Testis (tissue), 3 donors: ENCODE results near the gene CCDC149. TPM values are rescaled to one million over a fixed set of nuclear protein-coding genes. Genes with fewer than 3 reads are reported as not detected.

Experiments
- DNase-seq: peaks from one replicate; pipeline ENCODE4 v3.0.0-alpha.2; 2019
- H3K27ac ChIP-seq, 2 donors: fragments of 200-600 bp; sonication (generic); one replicate each; pipeline ENCODE4 v1.5.1; 2019
- H3K27me3 ChIP-seq: fragments of 200-600 bp; sonication (generic); one replicate; pipeline ENCODE4 v1.5.1; 2019
- H3K36me3 ChIP-seq: fragments of 200-600 bp; sonication (generic); one replicate; pipeline ENCODE4 v1.5.1; 2017; ENCODE audit warnings: low read depth; ENCODE audit errors: missing control alignments
- H3K4me1 ChIP-seq: fragments of 200-600 bp; sonication (generic); one replicate; pipeline ENCODE4 v1.5.1; 2019
- H3K4me3 ChIP-seq, 2 donors: fragments of 200-600 bp; sonication (generic); one replicate each; pipeline ENCODE4 v1.5.1; 2017 to 2019
- H3K9me3 ChIP-seq: fragments of 200-600 bp; sonication (generic); one replicate; pipeline ENCODE4 v1.5.1; 2017
- CTCF ChIP-seq, 3 experiments: fragments of 450-650 bp in 2 of 3; fragments of 200-600 bp in 1 of 3; sonication (generic) in 1 of 3; IDR thresholded peaks; one replicate each; pipeline ENCODE4 v1.5.1; 2016 to 2019; ENCODE audit warnings: antibody characterized with exemption in 3 of 3, mild to moderate bottlenecking in 2 of 3, moderate library complexity in 1 of 3
- POLR2A ChIP-seq: fragments of 450-650 bp; IDR thresholded peaks from one replicate; pipeline ENCODE4 v1.6.1; 2017; ENCODE audit warnings: antibody characterized with exemption, mild to moderate bottlenecking, moderate library complexity
- WGBS, 2 donors: methylation state at CpG; one replicate each; pipeline ENCODE4 v1.1.5; 2018; 5-methylcytosine and 5-hydroxymethylcytosine counted together
- intact Hi-C: fragments of 100-400 bp; cut with DNase I; formaldehyde crosslinking; loops from one replicate; pipeline ENCODE4 v1.15.1; 2023; ENCODE audit warnings: low total_unique reads
- polyA plus RNA-seq: library from polyadenylated mRNA; stranded (reverse); fragments of 350-450 nt; fragmentation: Illumina TruSeq; extraction: RNeasy Lipid Tissue Mini Kit (QIAGEN cat#74804); gene quantifications from one replicate; pipeline ENCODE4 v1.2.3, GENCODE V29; 2014; ENCODE audit warnings: low read depth, low replicate concordance; ENCODE audit not compliant: insufficient read depth
- total RNA-seq, 2 donors: library from RNA; depleted of rRNA; stranded (reverse); fragments of >200 nt; gene quantifications; one replicate each; pipeline ENCODE4 v1.2.3, GENCODE V29; 2016

The CCDC149 gene
- total and polyA plus RNA-seq, 3 donors from 2014 or later, result 9.4 to 17.2 (median 12.6) TPM

GRCh38 chr4:24777536-24778463 lies 135.0 kb downstream of the CCDC149 start:
- WGBS, 2 donors, result 56 to 65% methylated on average over 11 of the region's 11 CpGs

GRCh38 chr4:24775750-24776149 lies 137.1 kb downstream of the CCDC149 start:
- TF ChIP-seq POLR2A, result no peak
- TF ChIP-seq CTCF (IDR thresholded peaks at IDR 0.05), result no peak
- Histone ChIP-seq H3K27me3 (no peaks in the 10 kb centered on the region), H3K4me3 (no peak overlapping the region), H3K36me3 (no peaks in the 10 kb centered on the region), H3K9me3 (no peaks in the 10 kb centered on the region), H3K27ac (no peak overlapping the region), H3K4me1 (no peaks in the 10 kb centered on the region)
- intact Hi-C loops, result no loop called here
- no peak for DNase-seq
- WGBS, 2 donors, result 94 to 98% methylated on average over 3 of the region's 3 CpGs

More at GRCh38 chr4:24777536-24778463, 135.0 kb downstream of the CCDC149 start:
- Histone ChIP-seq H3K27me3 (no peaks in the 10 kb centered on the region), H3K4me3 (no peak overlapping the region), H3K4me1 (no peaks in the 10 kb centered on the region), H3K27ac (no peak overlapping the region), H3K9me3 (no peaks in the 10 kb centered on the region), H3K36me3 (no peaks in the 10 kb centered on the region)
- DNase-seq, result no peak
- intact Hi-C loops, result no loop called here
- no peak for TF ChIP-seq POLR2A
- no peak for TF ChIP-seq CTCF (IDR thresholded peaks at IDR 0.05)

GRCh38 chr4:24775032-24775605 lies 137.7 kb downstream of the CCDC149 start:
- Histone ChIP-seq H3K36me3 (no peaks in the 10 kb centered on the region), H3K27me3 (no peaks in the 10 kb centered on the region), H3K4me1 (no peaks in the 10 kb centered on the region), H3K4me3 (no peak overlapping the region), H3K27ac (no peak overlapping the region), H3K9me3 (no peaks in the 10 kb centered on the region)
- 92 to 93% methylated on average over 2 of the region's 2 CpGs for WGBS, 2 donors
- TF ChIP-seq CTCF (IDR thresholded peaks at IDR 0.05) (no peak), POLR2A (no peak)
- DNase-seq, result no peak
- intact Hi-C loops, result no loop called here

GRCh38 chr4:24774452-24774851 lies 138.4 kb downstream of the CCDC149 start:
- intact Hi-C loops, result no loop called here

More at GRCh38 chr4:24774452-24774851, 138.4 kb downstream of the CCDC149 start:
- no peaks in the 10 kb centered on the region for H3K27me3 ChIP-seq
- 41% methylated on average over 2 of the region's 2 CpGs for WGBS, 2 donors
- TF ChIP-seq CTCF (IDR thresholded peaks at IDR 0.05) (no peak), POLR2A (no peak)
- H3K27ac ChIP-seq, result no peak overlapping the region
- DNase-seq, result no peak
- no peaks in the 10 kb centered on the region for H3K4me1 ChIP-seq
- no peaks in the 10 kb centered on the region for H3K36me3 ChIP-seq
- H3K9me3 ChIP-seq, result no peaks in the 10 kb centered on the region
- no peak overlapping the region for H3K4me3 ChIP-seq
